Skin epidermis (tissue), 12 donors: ENCODE results near the gene ZDHHC14.
A peak's percentile ranks its signal among the peaks of the same experiment; 100 is the strongest.

ENCODE experiments used
- H3K27ac ChIP-seq, 21 experiments: fragments of 200-600 bp; sonication (generic) in 11 of 21; one replicate each; pipeline ENCODE4 v1.5.0; 2020; ENCODE audit warnings: mild to moderate bottlenecking in 3 of 21, inconsistent platforms in 2 of 21, moderate library complexity in 2 of 21
- H3K4me3 ChIP-seq, 7 experiments: fragments of 200-600 bp; sonication (generic) in 2 of 7; one replicate each; pipeline ENCODE4 v1.5.0; 2020; ENCODE audit warnings: inconsistent platforms in 2 of 7, mild to moderate bottlenecking in 2 of 7, moderate library complexity in 1 of 7

Gene ZDHHC14

DNA sequence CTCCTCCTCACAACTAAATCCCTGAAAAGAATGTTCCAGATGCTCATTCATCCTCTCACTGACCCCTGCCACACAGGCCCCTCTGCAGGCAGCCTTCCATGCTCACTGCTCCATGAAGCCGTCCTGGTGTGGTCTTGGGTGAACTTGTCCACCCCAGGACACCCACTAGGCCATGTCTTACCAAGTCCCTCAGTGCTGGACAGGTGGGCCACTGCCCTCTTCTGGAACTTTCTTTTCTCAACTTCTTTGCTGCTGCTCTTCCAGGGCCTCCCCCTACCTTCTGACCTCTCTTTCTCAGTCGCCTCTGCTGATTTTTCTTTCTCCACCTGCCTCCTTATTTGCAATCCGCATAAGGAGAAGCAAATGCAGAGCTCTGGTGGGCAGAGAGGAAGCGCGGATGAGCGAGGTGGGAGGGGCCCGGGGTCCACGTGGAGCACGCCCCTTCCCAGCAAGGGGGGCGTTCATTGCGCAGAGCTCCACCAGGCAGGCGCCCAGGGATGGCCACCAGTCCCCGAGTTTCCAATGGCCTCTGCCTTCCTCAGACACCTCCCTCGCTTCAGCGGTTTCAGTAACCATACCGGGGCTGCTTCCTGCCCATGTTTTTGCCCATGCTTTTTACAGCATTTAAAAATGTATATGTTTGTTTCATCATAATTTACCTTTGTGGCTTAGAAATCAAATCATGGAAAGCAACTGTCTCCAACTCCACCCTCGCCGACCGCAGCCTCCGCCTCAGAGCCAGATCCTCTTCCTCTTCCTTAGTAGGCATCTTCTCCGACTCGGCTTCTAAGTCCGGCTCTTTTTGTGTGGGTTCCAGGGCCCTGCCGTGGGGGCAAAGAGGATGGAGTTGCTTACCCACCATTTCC, 129.6 kb downstream of the ZDHHC14 start:
- no peak overlapping the region for H3K27ac ChIP-seq
- H3K4me3 ChIP-seq, result peak overlapping the region in 1 of 7 experiments; percentile 4

DNA sequence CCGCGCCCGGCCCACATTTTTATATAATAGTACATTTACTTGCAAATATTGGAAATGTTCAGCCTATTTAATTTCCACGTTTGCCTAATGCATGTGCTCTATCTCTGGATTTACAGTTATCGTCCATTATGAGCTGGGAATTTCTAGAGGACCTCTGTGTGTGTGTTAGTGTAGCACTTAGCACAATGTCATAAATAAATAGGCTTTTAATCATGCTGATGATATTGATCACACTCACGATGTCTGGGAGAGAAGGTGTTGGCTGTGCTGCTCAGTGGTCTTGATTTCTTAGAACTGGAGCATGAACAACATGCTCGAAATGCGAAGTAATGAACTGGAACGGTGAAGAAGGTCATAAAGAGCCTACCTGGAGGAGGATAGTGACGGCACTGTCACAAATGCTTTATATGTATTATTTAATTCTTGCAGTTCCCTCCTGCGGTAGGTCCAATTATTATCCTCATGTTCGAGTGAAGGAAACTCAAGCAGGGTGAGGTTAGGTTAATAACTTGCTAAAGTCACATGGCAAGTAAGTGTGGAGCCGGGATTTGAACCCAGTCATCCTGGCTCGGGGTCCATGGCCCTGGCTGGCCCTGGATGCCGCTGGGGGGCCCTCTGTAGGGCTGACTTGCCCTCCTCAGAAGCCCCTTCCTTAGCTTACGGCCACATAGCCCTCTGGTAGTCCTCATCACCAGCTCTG, 130.8 kb downstream of the ZDHHC14 start:
- H3K27ac ChIP-seq, result no peak overlapping the region

DNA sequence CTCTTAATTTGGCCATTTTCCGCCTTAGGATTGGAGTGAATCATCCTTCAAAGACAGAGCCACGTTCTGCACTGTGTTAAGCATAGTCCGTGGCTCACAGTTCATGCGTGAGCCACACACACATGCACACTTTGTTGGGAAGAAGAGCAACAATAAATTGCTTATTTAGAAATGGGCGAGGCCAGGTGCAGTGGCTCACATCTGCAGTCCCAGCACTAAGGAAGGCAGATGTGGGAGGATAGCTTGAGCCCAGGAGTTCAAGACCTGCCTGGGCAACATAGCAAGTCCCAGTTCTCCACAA, 131.3 kb downstream of the ZDHHC14 start:
- Histone ChIP-seq H3K4me3 (no peak overlapping the region), H3K27ac (no peak overlapping the region)

More for the DNA sequence above, 130.8 kb downstream of the ZDHHC14 start:
- no peak overlapping the region for H3K4me3 ChIP-seq

DNA sequence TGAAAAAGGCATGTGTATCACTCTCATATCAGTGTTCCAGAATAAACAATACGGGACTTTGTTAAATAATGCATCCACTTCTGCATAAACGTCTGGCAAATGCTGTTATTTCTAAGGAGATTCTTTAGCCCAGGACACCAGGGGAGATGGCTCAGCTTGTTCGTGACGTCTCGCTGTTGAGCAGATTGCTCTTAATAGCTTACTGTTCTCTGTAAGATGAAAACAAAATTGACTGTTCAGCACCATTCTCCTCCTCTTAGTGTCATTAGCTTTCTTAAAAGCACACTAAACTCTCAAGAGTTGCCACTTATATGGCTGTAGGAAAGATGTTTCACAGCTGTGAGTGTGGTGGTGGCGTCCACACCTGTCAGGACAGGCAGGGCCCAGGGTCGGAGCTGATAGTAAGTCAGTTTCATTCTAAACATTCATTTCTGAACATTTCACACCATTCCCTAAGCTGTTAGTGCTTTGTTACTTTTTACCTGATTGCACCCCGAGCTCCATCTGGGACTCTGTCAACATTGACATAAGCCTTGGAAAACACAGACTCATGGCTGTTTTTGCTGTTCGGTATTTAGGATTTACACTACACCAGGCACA, 132.1 kb downstream of the ZDHHC14 start:
- no peak overlapping the region for H3K27ac ChIP-seq

DNA sequence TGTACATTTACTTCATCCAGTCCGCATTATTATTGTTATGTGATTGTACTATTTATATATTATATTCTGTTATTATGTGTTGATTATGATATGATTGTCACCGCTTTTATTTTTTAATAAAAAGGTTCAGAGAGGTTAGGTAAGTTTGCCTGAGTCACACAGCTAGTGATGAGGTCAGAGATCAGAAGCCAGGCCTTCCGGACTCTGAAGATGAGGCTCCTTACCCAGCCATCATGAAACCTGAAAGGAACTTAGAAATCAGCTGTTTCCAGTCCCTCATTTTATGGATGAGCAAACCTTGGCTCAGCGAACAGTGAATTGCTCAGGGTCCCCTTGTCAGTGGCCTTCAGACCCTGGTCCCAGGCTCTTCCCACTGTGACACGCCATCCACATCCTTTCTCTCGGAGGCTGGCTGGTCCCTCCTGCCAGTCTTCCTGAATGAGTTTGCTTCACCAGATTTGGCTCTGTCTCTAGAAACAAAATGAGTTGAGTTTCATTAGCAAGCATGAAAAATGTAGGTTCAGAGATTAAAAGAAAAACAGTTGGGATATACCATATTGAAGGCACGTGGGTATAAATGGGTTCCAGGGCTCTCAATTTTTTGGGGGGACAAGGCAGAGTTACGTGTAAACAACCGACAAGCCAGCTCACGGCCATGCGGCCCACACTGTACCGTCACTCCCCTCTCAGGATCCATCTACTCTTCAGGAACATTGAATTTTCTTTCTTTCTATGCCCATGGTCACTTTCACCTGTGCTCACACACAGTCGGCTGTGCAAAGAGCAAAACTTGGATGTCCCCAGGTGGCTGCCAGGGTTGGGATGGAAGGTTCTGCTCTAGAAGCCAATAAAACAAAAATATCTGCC, 132.9 kb downstream of the ZDHHC14 start:
- Histone ChIP-seq H3K4me3 (no peak overlapping the region), H3K27ac (no peak overlapping the region)

More for the DNA sequence above, 132.1 kb downstream of the ZDHHC14 start:
- H3K4me3 ChIP-seq, result no peak overlapping the region

DNA sequence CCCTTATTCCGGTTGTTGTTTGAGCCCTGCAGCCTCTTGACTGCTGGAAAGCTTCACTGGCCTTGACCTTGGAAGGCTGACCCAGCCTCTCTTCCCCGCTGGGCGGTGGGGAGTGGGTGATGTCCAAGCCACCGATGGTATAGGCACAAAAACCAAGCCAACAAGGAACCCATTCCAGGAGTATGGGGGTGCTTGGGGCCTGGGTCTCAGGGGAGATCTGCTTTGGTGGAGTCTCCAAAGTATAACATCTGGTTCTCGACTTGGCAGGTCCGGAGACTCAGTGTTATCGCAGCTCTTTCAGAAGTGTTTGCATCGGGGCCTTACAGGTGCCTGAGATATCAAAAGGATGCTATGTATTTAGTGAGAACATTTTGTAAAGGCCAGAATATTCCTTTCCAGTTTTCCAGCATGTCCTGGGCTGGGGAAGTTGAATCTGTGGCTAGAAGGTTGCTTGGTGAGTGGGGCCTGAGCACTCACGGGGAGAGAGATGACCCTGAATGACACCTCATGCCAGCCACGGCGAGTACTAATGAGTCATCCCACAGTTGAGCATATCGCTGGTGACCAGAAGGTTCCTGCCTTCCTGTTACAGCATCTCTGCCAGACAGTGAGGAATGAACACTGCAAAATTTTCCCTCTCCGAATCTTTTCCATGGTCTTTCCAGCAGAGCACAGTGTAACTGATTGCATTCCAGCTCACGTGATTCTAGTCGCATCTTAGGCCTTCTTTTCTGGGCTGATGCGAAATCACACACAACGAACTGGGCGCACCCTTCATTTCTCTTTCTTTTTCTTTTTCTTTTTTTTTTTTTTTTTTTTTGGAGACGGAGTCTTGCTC, 133.9 kb downstream of the ZDHHC14 start:
- H3K27ac ChIP-seq, result no peak overlapping the region

DNA sequence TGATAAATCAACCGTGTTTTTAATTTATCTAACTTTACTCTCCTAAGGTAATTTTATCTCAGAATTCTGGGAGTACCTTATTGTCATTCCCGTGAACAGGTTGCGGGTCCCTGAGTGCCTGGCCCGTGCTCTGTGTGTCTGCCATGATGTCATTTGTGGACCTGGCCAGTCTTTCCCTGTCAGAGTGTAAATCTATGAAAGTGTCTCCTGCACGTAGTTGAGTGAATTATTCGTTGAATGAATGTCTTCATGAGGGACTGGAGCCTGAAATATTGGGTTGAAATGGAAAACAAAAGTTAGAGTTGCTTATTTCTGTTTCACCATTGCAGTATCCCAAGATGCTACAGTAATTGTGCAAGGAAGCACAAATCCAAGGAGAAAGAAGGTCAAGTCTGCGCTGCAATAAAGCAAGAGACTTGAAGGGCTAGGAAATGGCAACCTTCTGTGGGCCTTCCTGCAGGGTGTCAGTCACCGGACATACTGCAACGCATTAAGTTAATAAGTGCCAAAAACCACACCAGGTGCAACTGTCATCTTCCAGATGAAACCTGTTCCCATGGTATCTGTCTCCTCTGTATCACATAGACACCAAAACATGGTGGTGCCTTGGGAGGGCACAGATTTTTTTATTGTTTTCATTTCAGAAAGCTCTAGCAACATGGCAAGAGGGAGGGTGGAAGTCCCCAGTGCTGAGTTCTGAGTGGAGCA, 135.5 kb downstream of the ZDHHC14 start:
- Histone ChIP-seq H3K4me3 (no peak overlapping the region), H3K27ac (no peak overlapping the region)

More for the DNA sequence above, 133.9 kb downstream of the ZDHHC14 start:
- no peak overlapping the region for H3K4me3 ChIP-seq

DNA sequence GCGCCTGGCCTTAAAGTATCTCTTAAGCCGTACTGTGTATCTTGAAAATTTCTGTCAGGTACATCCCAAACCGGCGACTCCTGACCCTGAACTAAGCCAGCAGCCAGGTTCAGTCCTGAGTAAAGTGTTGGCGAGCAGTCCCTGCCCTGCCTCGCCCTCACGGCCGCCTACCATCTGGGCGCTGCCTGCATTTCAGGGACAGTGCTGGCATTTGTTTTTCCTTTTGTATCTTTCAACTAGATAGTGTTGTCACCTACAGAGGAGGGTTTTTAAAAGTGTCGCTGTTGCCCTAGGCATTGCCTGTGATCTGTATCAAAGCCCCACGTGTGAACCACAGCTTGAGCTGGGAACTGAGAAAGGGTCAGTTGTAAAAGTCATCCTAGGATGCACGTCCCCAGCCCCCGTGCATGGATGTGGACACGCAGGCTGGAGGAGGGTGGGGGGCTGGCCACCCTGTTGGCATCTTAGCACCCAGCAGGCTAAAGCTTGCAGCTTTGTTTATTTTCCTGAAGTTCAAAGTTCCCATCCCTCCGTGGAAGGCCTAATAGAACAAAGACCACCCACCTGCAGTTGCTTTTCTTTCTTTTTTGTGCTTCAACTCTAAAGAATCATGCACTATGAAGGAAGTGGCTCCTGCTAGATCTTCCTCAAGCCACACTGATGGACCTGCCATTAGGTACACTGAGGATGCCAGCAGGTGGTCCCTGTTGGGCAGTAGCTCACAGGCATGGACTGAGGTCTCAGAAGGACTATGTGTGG, 136.8 kb downstream of the ZDHHC14 start:
- Histone ChIP-seq H3K4me3 (no peak overlapping the region), H3K27ac (peak overlapping the region in 1 of 21 experiments; percentile 59)

DNA sequence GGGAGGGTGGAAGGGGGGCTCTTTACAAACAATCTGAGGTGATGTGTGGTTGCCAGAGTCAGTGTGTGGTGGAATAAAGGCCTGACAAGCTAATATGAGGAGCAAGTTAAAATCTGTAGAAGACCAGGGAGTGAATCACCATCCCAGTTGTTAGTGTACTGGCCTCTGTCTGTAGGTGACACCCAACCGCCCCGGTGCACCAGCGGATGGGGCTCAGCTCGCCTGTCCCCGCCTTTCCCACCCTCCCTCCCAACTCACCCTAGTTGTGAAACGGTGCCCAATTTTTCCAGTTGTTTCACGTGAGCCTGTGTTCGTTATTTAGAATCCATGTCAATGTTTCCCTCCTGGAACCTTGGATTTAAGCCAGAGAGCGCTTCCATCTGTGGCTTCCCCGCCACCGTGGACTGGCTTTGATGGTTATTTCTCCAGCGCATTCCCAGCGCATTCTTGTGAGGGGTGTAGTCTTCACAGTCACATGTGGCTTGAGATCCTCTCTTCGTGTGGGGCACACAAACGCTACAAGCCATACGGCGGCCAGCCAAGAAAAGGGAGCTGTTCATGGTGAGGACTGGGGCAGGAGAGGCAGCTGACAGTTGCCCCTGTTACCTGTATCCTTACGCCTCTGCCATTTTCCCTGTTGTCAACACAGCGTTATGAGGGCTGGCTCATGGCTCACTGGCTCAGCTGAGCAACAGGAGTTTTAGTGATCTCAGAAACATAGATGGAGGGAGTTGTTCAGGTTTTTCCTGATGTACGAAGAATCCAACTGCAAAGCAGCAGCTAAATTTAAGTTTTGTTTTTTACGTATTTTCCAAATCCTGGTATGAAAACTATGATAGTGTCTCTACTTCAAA, 137.6 kb downstream of the ZDHHC14 start:
- H3K27ac ChIP-seq, result peak overlapping the region in 5 of 21 experiments; percentile 12 to 71 (median 17)
- H3K4me3 ChIP-seq, result no peak overlapping the region

DNA sequence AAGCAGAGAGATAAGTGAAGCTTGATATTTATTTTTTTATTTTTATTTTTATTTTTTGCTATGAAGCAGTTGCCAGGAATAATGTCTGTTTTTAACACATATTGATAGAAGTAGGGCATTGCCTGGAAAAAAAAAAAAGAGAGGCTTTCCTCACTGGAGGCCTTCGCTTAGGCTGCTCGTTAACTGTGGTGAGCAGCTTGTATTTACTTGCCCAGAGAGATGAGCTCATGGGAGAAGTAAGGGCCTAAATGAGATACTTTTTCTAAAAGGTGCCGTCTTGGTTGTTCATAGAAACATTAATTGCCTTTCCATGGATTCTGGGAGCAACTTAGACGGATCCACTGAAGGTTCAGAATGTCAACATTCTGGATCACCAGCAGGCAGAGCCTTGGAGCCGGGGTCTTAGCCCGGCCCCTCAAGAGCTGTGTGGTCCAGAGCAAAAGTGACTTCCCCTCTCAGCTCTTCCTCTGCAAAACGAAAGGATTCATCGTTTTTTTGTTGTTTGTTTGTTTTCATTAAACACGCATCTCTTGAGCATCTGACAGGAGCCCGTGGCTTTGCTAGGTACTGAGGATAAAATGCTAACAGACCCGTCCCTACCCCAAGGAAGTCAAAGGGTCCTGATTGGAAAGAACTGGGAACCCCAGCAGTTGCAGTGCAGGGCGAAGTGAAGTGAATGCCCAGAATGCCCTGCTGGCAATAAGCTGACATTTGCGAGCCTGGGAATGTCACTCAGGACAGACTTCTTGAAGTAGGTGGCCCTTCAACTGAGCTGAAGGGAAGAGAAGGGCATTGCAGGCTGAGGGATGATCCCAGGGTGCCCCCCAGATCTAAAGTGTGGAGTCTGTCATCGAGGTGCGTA, 138.5 kb downstream of the ZDHHC14 start:
- Histone ChIP-seq H3K27ac (peak overlapping the region in 4 of 21 experiments; percentile 44 to 71 (median 56)), H3K4me3 (no peak overlapping the region)

DNA sequence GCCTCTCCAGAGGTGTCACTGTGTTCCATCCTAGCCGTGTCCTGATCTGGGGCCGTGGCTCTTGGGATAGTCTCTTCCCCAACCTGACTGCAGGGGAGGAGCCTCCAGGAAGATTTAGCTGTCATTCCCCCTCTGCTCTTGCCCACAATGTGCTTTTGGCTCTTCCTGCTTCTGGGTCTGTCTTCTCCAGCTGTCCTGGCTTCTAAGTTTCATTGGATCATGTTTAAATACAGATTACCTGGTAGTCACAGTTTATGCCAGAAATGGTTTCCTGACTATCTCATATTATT, 139.1 kb downstream of the ZDHHC14 start:
- no peak overlapping the region for H3K4me3 ChIP-seq

DNA sequence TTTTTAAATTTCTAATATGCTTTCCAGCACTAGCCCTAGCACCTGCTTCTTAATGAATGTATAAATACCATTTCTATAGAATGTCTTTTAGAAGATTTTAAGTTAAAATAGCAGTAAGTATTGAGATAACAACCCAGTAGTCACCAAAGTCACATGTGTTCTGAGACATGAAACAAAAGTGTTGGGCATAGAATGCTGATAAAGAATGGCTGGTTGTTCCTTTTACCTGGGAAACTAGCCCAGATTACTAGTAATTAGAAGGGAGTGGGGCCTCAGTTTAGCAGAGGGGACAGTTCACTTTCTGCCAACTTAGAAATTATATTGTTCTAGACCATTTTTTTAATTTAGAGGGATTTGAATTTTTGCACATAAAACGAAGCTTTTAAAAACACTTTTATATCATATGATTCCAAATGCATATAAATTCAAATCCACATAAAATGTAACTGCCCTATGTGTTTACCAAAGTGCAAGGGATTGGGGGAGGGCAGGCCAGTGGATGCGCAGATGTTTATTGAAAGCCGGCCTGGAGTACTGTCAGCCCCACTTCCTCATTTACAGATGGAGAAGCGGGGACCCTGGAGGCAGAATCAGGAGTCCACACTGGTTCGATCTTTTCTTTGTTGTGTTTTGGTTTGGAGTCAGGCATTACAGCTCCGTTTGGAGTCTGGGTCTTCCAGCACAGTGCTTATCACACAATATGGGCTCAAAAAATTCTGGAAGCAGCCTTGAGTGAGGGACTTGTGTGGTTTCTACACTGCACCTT, 139.8 kb downstream of the ZDHHC14 start:
- no peak overlapping the region for H3K4me3 ChIP-seq
- H3K27ac ChIP-seq, result peak overlapping the region in 1 of 21 experiments; percentile 30

More for the DNA sequence above, 139.1 kb downstream of the ZDHHC14 start:
- no peak overlapping the region for H3K27ac ChIP-seq

DNA sequence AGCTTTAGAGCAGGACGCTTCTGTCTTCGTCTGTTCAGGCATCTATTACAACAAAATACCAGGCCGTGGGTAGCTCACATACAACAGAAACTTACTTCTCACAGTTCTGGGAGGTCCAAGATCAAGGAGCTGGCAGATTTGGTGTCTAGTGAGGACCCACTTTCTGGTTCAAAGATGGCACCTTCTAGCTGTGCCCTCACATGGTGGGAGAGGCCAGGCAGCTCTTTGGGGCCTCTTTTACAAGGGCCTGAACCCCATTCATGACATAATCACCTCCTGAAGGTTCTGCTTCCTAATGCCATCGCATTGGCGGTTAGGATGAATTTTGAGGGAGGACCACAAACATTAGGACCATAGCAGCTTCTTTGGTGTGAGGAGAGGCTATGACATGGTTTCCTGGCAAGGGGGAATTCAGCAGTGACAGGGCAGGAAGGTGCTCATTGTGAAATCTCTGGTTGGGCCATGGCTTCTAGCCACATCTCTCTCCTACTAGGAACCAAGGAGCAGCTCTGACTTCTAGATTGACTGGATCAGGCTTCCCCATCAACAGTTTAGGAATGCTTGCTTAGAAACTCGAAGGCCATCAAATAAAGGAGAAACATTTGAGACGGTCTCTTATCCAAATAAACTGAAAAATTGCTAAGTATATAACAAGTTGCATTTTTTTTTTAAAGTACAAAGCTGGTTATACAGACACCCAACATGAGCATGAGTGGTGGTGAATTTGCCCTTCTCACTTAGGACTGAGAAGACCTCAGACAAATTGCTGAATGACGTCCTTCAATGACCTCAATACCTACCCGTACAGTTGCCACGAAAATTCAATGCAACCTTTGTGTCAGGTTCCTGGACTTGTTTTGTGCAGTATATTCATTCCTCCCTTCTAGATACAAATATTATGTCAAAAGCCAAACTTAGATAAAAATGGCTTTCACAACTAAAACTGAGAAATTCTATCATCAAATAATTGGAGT, 140.7 kb downstream of the ZDHHC14 start:
- H3K27ac ChIP-seq, result peak overlapping the region in 1 of 21 experiments; percentile 30

DNA sequence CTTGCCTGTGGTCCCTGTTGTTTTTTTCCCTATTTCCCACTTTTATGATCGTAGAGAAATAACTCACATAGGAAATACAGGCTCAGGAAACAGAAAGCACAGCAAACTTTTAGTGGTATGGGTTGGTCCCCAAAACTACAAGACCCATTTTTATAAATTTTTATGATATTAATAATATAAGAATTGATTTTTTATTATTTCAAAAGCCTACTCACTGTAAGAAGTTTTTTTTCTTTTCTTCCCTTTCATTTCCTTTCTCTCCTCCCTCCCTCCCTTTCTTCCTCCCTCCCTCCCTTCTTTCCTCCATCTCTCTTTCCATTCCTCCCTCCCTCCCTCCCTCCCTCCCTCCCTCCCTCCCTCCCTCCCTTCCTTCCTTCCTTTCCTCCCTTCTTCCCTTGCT, 141.5 kb downstream of the ZDHHC14 start:
- H3K4me3 ChIP-seq, result no peak overlapping the region
- no peak overlapping the region for H3K27ac ChIP-seq

More for the DNA sequence above, 140.7 kb downstream of the ZDHHC14 start:
- H3K4me3 ChIP-seq, result no peak overlapping the region
